ENCODE data around the gene SENP8.

SENP8 gene

DNA sequence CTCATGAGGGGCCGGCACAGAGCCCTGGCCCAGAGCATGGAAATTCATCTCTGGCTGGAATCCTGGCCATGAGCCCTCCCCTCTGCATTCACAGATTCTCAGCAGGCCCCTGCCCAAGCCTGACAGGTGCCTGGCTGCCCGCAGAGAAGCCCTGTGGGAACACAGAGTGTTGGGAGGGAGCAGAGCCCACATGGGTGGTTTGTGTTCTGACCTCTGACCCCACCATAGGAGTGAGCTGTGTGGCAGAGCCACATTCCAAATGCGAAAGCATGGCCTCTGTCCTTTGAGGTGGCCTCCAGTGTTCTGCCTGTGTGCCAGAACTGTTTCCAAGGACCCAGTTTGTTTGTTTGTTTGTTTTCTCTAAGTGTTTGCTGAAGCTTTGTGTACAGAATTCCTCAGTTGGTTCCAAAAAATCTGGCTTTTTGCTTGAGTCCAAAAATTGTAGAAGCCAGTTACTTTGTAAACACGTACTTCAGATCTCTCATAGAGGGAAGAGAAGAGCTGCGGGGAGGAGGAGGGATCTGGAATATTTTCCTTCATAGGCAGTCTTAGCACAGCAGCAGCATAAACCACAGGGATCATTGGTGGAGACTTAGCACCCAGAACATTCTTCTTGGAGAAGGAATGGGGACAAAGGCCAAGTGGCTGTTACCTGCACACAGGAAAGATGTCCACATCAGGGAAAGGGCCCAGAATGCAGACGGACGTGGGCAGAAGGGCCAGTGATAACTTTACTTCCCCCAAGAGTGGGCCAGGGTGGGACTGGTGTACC is 43.3 kb downstream of the SENP8 start:
- H3K27ac ChIP-seq (ENCODE audit: low read length): no peak overlapping the region
- H3K79me2 ChIP-seq (ENCODE audit: low read length): no peaks in the 10 kb centered on the region
- no peaks in the 10 kb centered on the region for H3K9me3 ChIP-seq (ENCODE audit: insufficient read depth, low read length)
- H3K4me1 ChIP-seq (ENCODE audit: low read length): no peaks in the 10 kb centered on the region
- no peak overlapping the region for H2AFZ ChIP-seq (ENCODE audit: low read depth, low read length)
- no peak overlapping the region for H3K4me2 ChIP-seq (ENCODE audit: low read length)
- no peak overlapping the region for H3K9ac ChIP-seq (ENCODE audit: low read length)
- TF ChIP-seq, protein P1, sequence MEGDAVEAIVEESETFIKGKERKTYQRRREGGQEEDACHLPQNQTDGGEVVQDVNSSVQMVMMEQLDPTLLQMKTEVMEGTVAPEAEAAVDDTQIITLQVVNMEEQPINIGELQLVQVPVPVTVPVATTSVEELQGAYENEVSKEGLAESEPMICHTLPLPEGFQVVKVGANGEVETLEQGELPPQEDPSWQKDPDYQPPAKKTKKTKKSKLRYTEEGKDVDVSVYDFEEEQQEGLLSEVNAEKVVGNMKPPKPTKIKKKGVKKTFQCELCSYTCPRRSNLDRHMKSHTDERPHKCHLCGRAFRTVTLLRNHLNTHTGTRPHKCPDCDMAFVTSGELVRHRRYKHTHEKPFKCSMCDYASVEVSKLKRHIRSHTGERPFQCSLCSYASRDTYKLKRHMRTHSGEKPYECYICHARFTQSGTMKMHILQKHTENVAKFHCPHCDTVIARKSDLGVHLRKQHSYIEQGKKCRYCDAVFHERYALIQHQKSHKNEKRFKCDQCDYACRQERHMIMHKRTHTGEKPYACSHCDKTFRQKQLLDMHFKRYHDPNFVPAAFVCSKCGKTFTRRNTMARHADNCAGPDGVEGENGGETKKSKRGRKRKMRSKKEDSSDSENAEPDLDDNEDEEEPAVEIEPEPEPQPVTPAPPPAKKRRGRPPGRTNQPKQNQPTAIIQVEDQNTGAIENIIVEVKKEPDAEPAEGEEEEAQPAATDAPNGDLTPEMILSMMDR (IDR thresholded peaks at IDR 0.05; ENCODE audit: low read depth, low read length): no peak
- no peak for TF ChIP-seq EZH2phosphoT487 (IDR thresholded peaks at IDR 0.05; ENCODE audit: low read depth)
- H4K20me1 ChIP-seq (ENCODE audit: insufficient read depth, low read length): no peaks in the 10 kb centered on the region
- H3K27me3 ChIP-seq (ENCODE audit: low read depth, low read length): no peaks in the 10 kb centered on the region
- H3K36me3 ChIP-seq (replicated peaks; ENCODE audit: low read depth, low read length): no peaks in the 10 kb centered on the region
- H3K4me3 ChIP-seq (ENCODE audit: low read length): no peak overlapping the region

DNA sequence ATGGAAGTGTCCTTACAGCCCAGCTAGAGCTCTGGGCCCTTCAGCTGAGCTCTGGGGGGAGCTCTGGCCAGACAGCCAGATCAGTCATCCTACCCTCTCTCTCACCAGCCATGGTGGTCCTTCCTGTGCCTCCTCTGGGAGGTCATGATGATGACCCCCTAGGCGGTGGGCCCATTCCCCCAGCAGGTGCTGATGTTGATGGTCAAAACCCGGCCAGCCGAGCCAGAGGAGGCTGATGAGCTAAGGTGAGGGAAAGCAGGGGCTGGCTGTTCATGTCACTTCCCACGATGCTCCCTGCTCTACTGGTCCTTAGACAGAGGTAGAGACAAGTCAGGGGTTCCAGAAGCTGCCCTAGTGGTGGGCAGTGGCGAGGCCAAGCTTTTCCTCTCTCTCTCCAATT is 44.4 kb downstream of the SENP8 start:
- H3K27ac ChIP-seq (ENCODE audit: low read length): no peak overlapping the region
- H3K36me3 ChIP-seq (replicated peaks; ENCODE audit: low read depth, low read length): no peaks in the 10 kb centered on the region
- no peaks in the 10 kb centered on the region for H4K20me1 ChIP-seq (ENCODE audit: insufficient read depth, low read length)
- H3K9me3 ChIP-seq (ENCODE audit: insufficient read depth, low read length): no peaks in the 10 kb centered on the region
- no peaks in the 10 kb centered on the region for H3K4me1 ChIP-seq (ENCODE audit: low read length)
- no peak for TF ChIP-seq EZH2phosphoT487 (IDR thresholded peaks at IDR 0.05; ENCODE audit: low read depth)
- TF ChIP-seq, protein P1 (IDR thresholded peaks at IDR 0.05; ENCODE audit: low read depth, low read length): no peak
- H3K4me2 ChIP-seq (ENCODE audit: low read length): no peak overlapping the region
- H3K4me3 ChIP-seq (ENCODE audit: low read length): no peak overlapping the region
- no peak overlapping the region for H3K9ac ChIP-seq (ENCODE audit: low read length)
- no peaks in the 10 kb centered on the region for H3K79me2 ChIP-seq (ENCODE audit: low read length)
- H2AFZ ChIP-seq (ENCODE audit: low read depth, low read length): no peak overlapping the region
- no peaks in the 10 kb centered on the region for H3K27me3 ChIP-seq (ENCODE audit: low read depth, low read length)

DNA sequence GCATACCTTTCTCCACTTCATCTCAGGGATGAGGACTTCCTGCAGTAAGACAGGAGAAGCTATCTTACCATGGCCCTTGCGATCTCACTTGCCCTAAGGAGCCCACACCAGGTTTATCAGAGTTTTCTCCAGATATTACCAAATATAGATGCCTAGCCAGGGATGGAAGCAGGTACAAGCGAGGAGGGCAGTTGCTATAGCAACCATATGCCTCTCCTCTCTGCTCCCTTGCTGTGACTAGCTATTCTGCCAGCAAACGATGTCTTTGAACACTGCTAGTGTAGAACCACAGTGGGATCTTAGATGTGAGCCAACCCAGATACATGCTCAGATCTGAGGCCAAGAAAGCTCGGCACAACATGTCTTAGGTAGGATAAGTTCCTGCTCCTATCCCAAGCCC is 45.5 kb downstream of the SENP8 start:
- H3K4me1 ChIP-seq (ENCODE audit: low read length): no peaks in the 10 kb centered on the region
- no peaks in the 10 kb centered on the region for H4K20me1 ChIP-seq (ENCODE audit: insufficient read depth, low read length)
- H3K9me3 ChIP-seq (ENCODE audit: insufficient read depth, low read length): no peaks in the 10 kb centered on the region
- H3K4me3 ChIP-seq (ENCODE audit: low read length): no peak overlapping the region
- no peaks in the 10 kb centered on the region for H3K36me3 ChIP-seq (replicated peaks; ENCODE audit: low read depth, low read length)
- no peak overlapping the region for H3K4me2 ChIP-seq (ENCODE audit: low read length)
- TF ChIP-seq EZH2phosphoT487 (IDR thresholded peaks at IDR 0.05; ENCODE audit: low read depth): no peak
- TF ChIP-seq, protein P1 (IDR thresholded peaks at IDR 0.05; ENCODE audit: low read depth, low read length): no peak
- no peaks in the 10 kb centered on the region for H3K27me3 ChIP-seq (ENCODE audit: low read depth, low read length)
- no peak overlapping the region for H2AFZ ChIP-seq (ENCODE audit: low read depth, low read length)
- H3K9ac ChIP-seq (ENCODE audit: low read length): no peak overlapping the region
- no peaks in the 10 kb centered on the region for H3K79me2 ChIP-seq (ENCODE audit: low read length)
- no peak overlapping the region for H3K27ac ChIP-seq (ENCODE audit: low read length)

DNA sequence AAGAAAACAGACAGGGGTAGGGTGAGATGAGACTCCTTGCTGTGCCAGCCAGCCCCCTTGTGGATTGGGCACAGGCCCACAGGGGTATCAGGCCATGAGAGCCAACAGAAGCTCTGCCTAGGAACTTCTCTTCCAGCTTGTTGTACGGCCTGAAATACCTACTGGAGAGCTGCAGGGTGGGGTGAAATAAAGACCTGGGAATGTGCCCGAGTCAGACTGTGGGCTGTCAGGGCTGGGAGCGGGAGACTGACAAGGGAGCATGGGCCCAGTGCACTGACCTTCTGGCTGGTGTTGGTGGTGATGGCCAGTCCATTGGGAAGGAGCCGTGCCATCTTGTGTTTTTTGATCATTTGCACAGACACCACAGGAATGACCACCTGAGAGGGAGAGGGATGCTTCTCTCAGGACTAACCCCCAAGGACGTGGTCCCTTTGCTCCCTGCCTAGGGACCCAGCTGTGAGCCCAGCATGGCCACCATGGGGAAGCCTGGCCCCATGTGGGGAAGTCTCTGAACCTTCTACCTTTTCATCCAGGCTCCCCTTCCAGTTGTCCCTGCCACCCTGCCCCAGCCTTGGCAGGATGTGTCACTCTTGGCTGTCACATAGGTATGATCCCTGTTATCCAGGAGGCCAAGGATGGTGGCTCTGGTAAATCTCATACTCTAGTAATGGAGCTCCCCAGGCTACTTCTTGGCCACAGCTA is 48.7 kb downstream of the SENP8 start:
- H3K4me1 ChIP-seq (ENCODE audit: low read length): no peaks in the 10 kb centered on the region
- H3K27ac ChIP-seq (ENCODE audit: low read length): no peak overlapping the region
- H3K4me2 ChIP-seq (ENCODE audit: low read length): no peak overlapping the region
- H3K9me3 ChIP-seq (ENCODE audit: insufficient read depth, low read length): no peaks in the 10 kb centered on the region
- no peak overlapping the region for H3K4me3 ChIP-seq (ENCODE audit: low read length)
- no peak overlapping the region for H3K9ac ChIP-seq (ENCODE audit: low read length)
- no peak overlapping the region for H2AFZ ChIP-seq (ENCODE audit: low read depth, low read length)
- no peaks in the 10 kb centered on the region for H3K36me3 ChIP-seq (replicated peaks; ENCODE audit: low read depth, low read length)
- no peaks in the 10 kb centered on the region for H4K20me1 ChIP-seq (ENCODE audit: insufficient read depth, low read length)
- H3K27me3 ChIP-seq (ENCODE audit: low read depth, low read length): no peaks in the 10 kb centered on the region
- H3K79me2 ChIP-seq (ENCODE audit: low read length): no peaks in the 10 kb centered on the region
- TF ChIP-seq, protein P1 (IDR thresholded peaks at IDR 0.05; ENCODE audit: low read depth, low read length): no peak
- TF ChIP-seq EZH2phosphoT487 (IDR thresholded peaks at IDR 0.05; ENCODE audit: low read depth): no peak
